Stomach (tissue), 4 donors: ENCODE results near the gene CERS6.

Experiments used
- CTCF ChIP-seq, 7 experiments: fragments of 450-650 bp in 4 of 7; fragments of 200-600 bp in 3 of 7; sonication (generic) in 3 of 7; IDR thresholded peaks; one replicate each; pipeline ENCODE4 v1.5.1; 2016 to 2019; ENCODE audit warnings: antibody characterized with exemption in 7 of 7, control low read depth in 2 of 7, mild to moderate bottlenecking in 1 of 7
- EP300 ChIP-seq: sonication (generic); formaldehyde crosslinking; IDR thresholded peaks from one replicate; pipeline ENCODE4 v1.6.1; 2017; ENCODE audit warnings: antibody characterized with exemption
- POLR2AphosphoS5 ChIP-seq, 3 donors: sonication (generic); formaldehyde crosslinking; IDR thresholded peaks; one replicate each; pipeline ENCODE4 v1.6.1; 2016; ENCODE audit warnings: antibody characterized with exemption in 3 of 3

GRCh38 chr2:168524005-168524404 is 67.9 kb downstream of the CERS6 start:
- no peak for TF ChIP-seq CTCF (IDR thresholded peaks at IDR 0.05)
- no peak for TF ChIP-seq POLR2AphosphoS5 (IDR thresholded peaks at IDR 0.05)
- no peak for TF ChIP-seq EP300
